WTC11 (cell line): Measurements from ENCODE around the gene ARG2. TPM values are rescaled to one million over a fixed set of nuclear protein-coding genes. Genes with fewer than 3 reads are reported as not detected.

ENCODE experiments used
- ATAC-seq: fragments of 200-7000 bp; cut with Tn5 transposase; 2 replicates; pipeline ENCODE4 v1.10.0; 2021; ENCODE audit warnings: mild to moderate bottlenecking, moderate library complexity
- CTCF ChIA-PET: fragments of 300-600 bp; sonication (Branson Sonifier 250); formaldehyde crosslinking; loops from one replicate; lab custom pipeline; 2021; ENCODE audit warnings: antibody characterized with exemption; lab: Charles Lee
- POLR2A ChIA-PET: fragments of 350-600 bp; sonication (Branson Sonifier 250); formaldehyde crosslinking; loops from one replicate; lab custom pipeline; 2021; ENCODE audit warnings: antibody characterized with exemption; lab: Charles Lee
- DNase-seq: peaks from one replicate; pipeline ENCODE4 v3.0.0; 2021; ENCODE audit warnings: low spot score
- H3K27ac Mint-ChIP-seq: 2 replicates; pipeline ENCODE4 v1.8.0; 2021; ENCODE audit warnings: mixed read lengths
- H3K27me3 Mint-ChIP-seq: 2 replicates; pipeline ENCODE4 v1.8.0; 2021; ENCODE audit warnings: low read depth, mild to moderate bottlenecking, moderate library complexity, mixed read lengths
- H3K36me3 Mint-ChIP-seq: 2 replicates; pipeline ENCODE4 v1.8.0; 2021; ENCODE audit warnings: mixed read lengths
- H3K4me1 Mint-ChIP-seq: 2 replicates; pipeline ENCODE4 v1.8.0; 2022; ENCODE audit warnings: mixed read lengths
- H3K4me3 Mint-ChIP-seq: 2 replicates; pipeline ENCODE4 v1.8.0; 2021; ENCODE audit warnings: mild to moderate bottlenecking, moderate library complexity, mixed read lengths
- H3K9me3 Mint-ChIP-seq: 2 replicates; pipeline ENCODE4 v1.8.0; 2021; ENCODE audit warnings: mixed read lengths
- AFF4 ChIP-seq: sonication (generic); formaldehyde crosslinking; IDR thresholded peaks from 2 replicates; pipeline ENCODE4 v1.8.1; 2023; ENCODE audit warnings: mild to moderate bottlenecking, missing genetic modification reagents, borderline replicate concordance
- ARID4B ChIP-seq: sonication (generic); formaldehyde crosslinking; IDR thresholded peaks from 2 replicates; pipeline ENCODE4 v1.8.0; 2023; ENCODE audit warnings: missing genetic modification reagents, mild to moderate bottlenecking, borderline replicate concordance
- ATF1 ChIP-seq: sonication (generic); formaldehyde crosslinking; IDR thresholded peaks from 2 replicates; pipeline ENCODE4 v1.8.1; 2023; ENCODE audit warnings: mild to moderate bottlenecking, moderate library complexity, missing genetic modification reagents
- CTCF ChIP-seq: fragments of 200-600 bp; IDR thresholded peaks from 2 replicates; pipeline ENCODE4 v1.8.0; 2022; ENCODE audit warnings: antibody characterized with exemption
- SOX15 ChIP-seq: fragments of 250-450 bp; sonication (Bioruptor Pico); IDR thresholded peaks from 2 replicates; pipeline ENCODE4 v1.9.0; 2021; ENCODE audit warnings: mild to moderate bottlenecking
- TEAD1 ChIP-seq: sonication (generic); formaldehyde crosslinking; IDR thresholded peaks from 2 replicates; pipeline ENCODE4 v1.8.0; 2022; ENCODE audit warnings: mild to moderate bottlenecking, missing genetic modification reagents
- USF2 ChIP-seq: sonication (generic); formaldehyde crosslinking; IDR thresholded peaks from 2 replicates; pipeline ENCODE4 v1.8.1; 2023; ENCODE audit warnings: mild to moderate bottlenecking, missing genetic modification reagents, moderate library complexity
- ZNF396 ChIP-seq: fragments of 250-450 bp; sonication (Bioruptor Pico); IDR thresholded peaks from 2 replicates; pipeline ENCODE4 v1.8.0; 2021; ENCODE audit warnings: mild to moderate bottlenecking, moderate library complexity, borderline replicate concordance
- ZNF423 ChIP-seq: fragments of 250-450 bp; sonication (Bioruptor Pico); IDR thresholded peaks from 2 replicates; pipeline ENCODE4 v2.1.2; 2022; ENCODE audit warnings: mild to moderate bottlenecking, moderate library complexity
- ZSCAN18 ChIP-seq: fragments of 250-450 bp; sonication (Bioruptor Pico); IDR thresholded peaks from 2 replicates; pipeline ENCODE4 v2.1.2; 2022; ENCODE audit warnings: mild to moderate bottlenecking, moderate library complexity
- total RNA-seq: library from RNA; stranded (reverse); gene quantifications from 3 replicates; pipeline ENCODE4 v1.2.3, GENCODE V29; 2021

ARG2 gene
- total RNA-seq, 1 experiment from 2014 or later: 29.8 TPM

- no peak for TF ChIP-seq USF2 (CRISPR knock-in tag)
- no peak for TF ChIP-seq ZSCAN18
- no peak for TF ChIP-seq TEAD1 (CRISPR knock-in tag)
- no peak for TF ChIP-seq SOX15 (CRISPR knock-in tag)
- TF ChIP-seq CTCF: no peak
- TF ChIP-seq ARID4B (CRISPR knock-in tag): no peak
- TF ChIP-seq ZNF423: no peak
- TF ChIP-seq ZNF396 (CRISPR knock-in tag): no peak
- TF ChIP-seq ATF1 (CRISPR knock-in tag): no peak
Observed at GRCh38 chr14:67610491-67610890, 9.2 kb upstream of the ARG2 start (continued).

GRCh38 chr14:67618617-67619063 lies 1.1 kb upstream of the ARG2 start:
- no peak; the same call in 1 of the 2 replicates for ATAC-seq
- no peak for TF ChIP-seq AFF4 (CRISPR knock-in tag)
- TF ChIP-seq CTCF: peak; percentile 34; the same call in 1 of the 2 replicates
- Mint-ChIP-seq H3K27me3 (peaks cover 55% of the 10 kb centered on the region), H3K4me1 (peaks cover 35% of the 10 kb centered on the region), H3K36me3 (peaks cover 3% of the 10 kb centered on the region), H3K4me3 (peak overlapping the region; percentile 92), H3K9me3 (no peaks in the 10 kb centered on the region), H3K27ac (peak overlapping the region; percentile 80)
- ChIA-PET POLR2A (interaction anchor here (0.8 to 3.8 kb wide), 5 partner anchors 11 to 86 kb away, joined by 3 to 25 read pairs (median 4); partner anchors contain the start of genes PIGH and RDH11), CTCF (interaction anchor here (0.6 to 3.7 kb wide), 28 partner anchors 9 to 323 kb away, joined by 3 to 49 read pairs (median 4); partner anchors contain the start of genes ATP6V1D, PIGH, RDH11 and VTI1B)
- DNase-seq: no peak
